Measurements from ENCODE around the gene SLC16A10.
A peak's percentile ranks its signal among the peaks of the same experiment; 100 is the strongest.

Gene SLC16A10

DNA sequence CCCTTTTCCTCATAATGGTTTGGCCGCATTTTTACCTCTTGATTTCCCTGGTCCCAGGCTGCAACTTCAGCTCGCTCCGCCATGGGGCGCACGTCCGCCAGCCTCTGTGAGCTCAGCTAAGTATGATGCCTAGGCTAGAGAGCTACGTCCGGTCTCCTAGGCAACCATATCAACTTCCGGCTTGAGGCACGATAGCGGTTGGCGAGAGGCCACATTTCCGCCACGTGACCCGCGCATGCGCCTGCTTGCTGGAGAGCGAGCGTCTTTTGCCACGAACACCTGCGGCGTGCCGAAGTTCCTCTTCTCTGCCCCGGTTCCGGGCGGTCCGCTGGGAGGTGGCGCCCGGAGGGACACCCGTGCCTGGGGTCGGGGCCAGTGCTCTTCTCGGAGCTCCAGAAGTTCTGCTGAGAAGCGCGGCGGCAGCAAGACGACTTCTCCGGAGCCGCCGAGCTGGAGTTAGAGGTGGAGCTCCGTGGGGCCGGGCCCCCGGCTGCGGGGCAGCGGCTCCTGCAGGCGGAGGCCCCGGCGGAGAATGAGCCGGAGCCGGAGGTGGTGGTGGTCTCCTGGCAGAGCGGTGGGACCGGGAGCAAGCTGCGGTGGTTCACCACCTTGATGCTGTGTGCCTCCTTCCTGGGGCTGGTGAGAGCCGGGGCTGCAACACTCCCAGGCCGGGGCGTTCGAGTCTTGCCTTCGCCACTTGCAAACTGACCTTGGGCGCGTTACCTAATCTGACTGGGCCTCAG lies 172.0 kb downstream of the SLC16A10 start:
- TF ChIP-seq EGR1 (IDR thresholded peaks at IDR 0.05) (no peak), RAD21 (IDR thresholded peaks at IDR 0.05; ENCODE audit: low read depth) (peak; percentile 91), FOXM1 (IDR thresholded peaks at IDR 0.05; ENCODE audit: borderline replicate concordance, low read depth) (no peak), TEAD4 (IDR thresholded peaks at IDR 0.05) (peak; percentile 42; the same call in 1 of the 2 replicates), EP300 (IDR thresholded peaks at IDR 0.05; ENCODE audit: borderline replicate concordance) (no peak), YY1 (IDR thresholded peaks at IDR 0.05; ENCODE audit: low read depth) (peak; percentile 45; the same call in 1 of the 2 replicates), TAF1 (IDR thresholded peaks at IDR 0.05; ENCODE audit: low read depth) (peak; percentile 87), REST (IDR thresholded peaks at IDR 0.05; ENCODE audit: low read depth) (no peak), TCF12 (IDR thresholded peaks at IDR 0.05; ENCODE audit: low read depth) (peak; percentile 43; the same call in 1 of the 2 replicates), CREB1 (IDR thresholded peaks at IDR 0.05; ENCODE audit: low read depth) (no peak), ZBTB7A (IDR thresholded peaks at IDR 0.05; ENCODE audit: low read depth) (no peak), NFIC (IDR thresholded peaks at IDR 0.05) (peak; percentile 83), CEBPB (IDR thresholded peaks at IDR 0.05) (no peak), USF1 (IDR thresholded peaks at IDR 0.05) (peak; percentile 100)
- TF ChIP-seq, protein P1, sequence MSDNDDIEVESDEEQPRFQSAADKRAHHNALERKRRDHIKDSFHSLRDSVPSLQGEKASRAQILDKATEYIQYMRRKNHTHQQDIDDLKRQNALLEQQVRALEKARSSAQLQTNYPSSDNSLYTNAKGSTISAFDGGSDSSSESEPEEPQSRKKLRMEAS (IDR thresholded peaks at IDR 0.05): peak; percentile 94

GRCh38 chr6:111260570-111261298 lies 173.4 kb downstream of the SLC16A10 start:
- TF ChIP-seq USF1 (IDR thresholded peaks at IDR 0.05) (no peak), EP300 (IDR thresholded peaks at IDR 0.05; ENCODE audit: borderline replicate concordance) (no peak), CREB1 (IDR thresholded peaks at IDR 0.05; ENCODE audit: low read depth) (no peak)

GRCh38 chr6:111263837-111264236 lies 176.5 kb downstream of the SLC16A10 start:
- TF ChIP-seq EGR1 (IDR thresholded peaks at IDR 0.05): no peak
- TF ChIP-seq, protein P1 (IDR thresholded peaks at IDR 0.05): no peak
- no peak for TF ChIP-seq CEBPB (IDR thresholded peaks at IDR 0.05)
- no peak for TF ChIP-seq USF1 (IDR thresholded peaks at IDR 0.05)
- no peak for TF ChIP-seq ZBTB7A (IDR thresholded peaks at IDR 0.05; ENCODE audit: low read depth)
- no peak for TF ChIP-seq TCF12 (IDR thresholded peaks at IDR 0.05; ENCODE audit: low read depth)
- no peak for TF ChIP-seq CREB1 (IDR thresholded peaks at IDR 0.05; ENCODE audit: low read depth)
- TF ChIP-seq REST (IDR thresholded peaks at IDR 0.05; ENCODE audit: low read depth): no peak
- TF ChIP-seq YY1 (IDR thresholded peaks at IDR 0.05; ENCODE audit: low read depth): no peak
- no peak for TF ChIP-seq TAF1 (IDR thresholded peaks at IDR 0.05; ENCODE audit: low read depth)
- TF ChIP-seq EP300 (IDR thresholded peaks at IDR 0.05; ENCODE audit: borderline replicate concordance): no peak
- no peak for TF ChIP-seq TEAD4 (IDR thresholded peaks at IDR 0.05)
- no peak for TF ChIP-seq NFIC (IDR thresholded peaks at IDR 0.05)
- TF ChIP-seq FOXM1 (IDR thresholded peaks at IDR 0.05; ENCODE audit: borderline replicate concordance, low read depth): no peak
- TF ChIP-seq RAD21 (IDR thresholded peaks at IDR 0.05; ENCODE audit: low read depth): no peak

GRCh38 chr6:111265842-111266241 lies 178.5 kb downstream of the SLC16A10 start:
- no peak for TF ChIP-seq ZBTB7A (IDR thresholded peaks at IDR 0.05; ENCODE audit: low read depth)
- TF ChIP-seq YY1 (IDR thresholded peaks at IDR 0.05; ENCODE audit: low read depth): no peak
- TF ChIP-seq TAF1 (IDR thresholded peaks at IDR 0.05; ENCODE audit: low read depth): no peak
- TF ChIP-seq FOXM1 (IDR thresholded peaks at IDR 0.05; ENCODE audit: borderline replicate concordance, low read depth): no peak

DNA sequence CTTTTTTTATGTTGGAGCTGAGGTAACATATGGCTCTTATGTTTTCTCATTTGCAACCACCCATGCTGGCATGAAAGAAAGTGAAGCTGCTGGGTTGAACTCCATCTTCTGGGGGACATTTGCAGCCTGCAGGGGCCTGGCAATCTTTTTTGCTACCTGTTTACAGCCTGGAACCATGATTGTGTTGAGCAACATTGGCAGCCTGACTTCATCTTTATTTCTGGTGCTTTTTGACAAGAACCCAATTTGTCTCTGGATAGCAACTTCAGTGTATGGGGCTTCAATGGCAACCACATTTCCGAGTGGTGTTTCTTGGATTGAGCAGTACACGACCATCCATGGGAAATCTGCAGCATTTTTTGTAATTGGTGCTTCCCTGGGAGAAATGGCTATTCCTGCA lies 179.0 kb downstream of the SLC16A10 start:
- no peak for TF ChIP-seq TEAD4 (IDR thresholded peaks at IDR 0.05)
- TF ChIP-seq EP300 (IDR thresholded peaks at IDR 0.05; ENCODE audit: borderline replicate concordance): no peak
- TF ChIP-seq FOXM1 (IDR thresholded peaks at IDR 0.05; ENCODE audit: borderline replicate concordance, low read depth): no peak
- no peak for TF ChIP-seq REST (IDR thresholded peaks at IDR 0.05; ENCODE audit: low read depth)
- no peak for TF ChIP-seq TAF1 (IDR thresholded peaks at IDR 0.05; ENCODE audit: low read depth)
- no peak for TF ChIP-seq TCF12 (IDR thresholded peaks at IDR 0.05; ENCODE audit: low read depth)
- no peak for TF ChIP-seq USF1 (IDR thresholded peaks at IDR 0.05)
- TF ChIP-seq RAD21 (IDR thresholded peaks at IDR 0.05; ENCODE audit: low read depth): no peak
- TF ChIP-seq EGR1 (IDR thresholded peaks at IDR 0.05): no peak
- TF ChIP-seq ZBTB7A (IDR thresholded peaks at IDR 0.05; ENCODE audit: low read depth): no peak
- no peak for TF ChIP-seq CEBPB (IDR thresholded peaks at IDR 0.05)
- TF ChIP-seq, protein P1 (IDR thresholded peaks at IDR 0.05): no peak
- TF ChIP-seq YY1 (IDR thresholded peaks at IDR 0.05; ENCODE audit: low read depth): no peak
- TF ChIP-seq CREB1 (IDR thresholded peaks at IDR 0.05; ENCODE audit: low read depth): no peak

All from Ishikawa (cell line).